ENCODE results near the gene CPHXL2.

Gene CPHXL2

DNA sequence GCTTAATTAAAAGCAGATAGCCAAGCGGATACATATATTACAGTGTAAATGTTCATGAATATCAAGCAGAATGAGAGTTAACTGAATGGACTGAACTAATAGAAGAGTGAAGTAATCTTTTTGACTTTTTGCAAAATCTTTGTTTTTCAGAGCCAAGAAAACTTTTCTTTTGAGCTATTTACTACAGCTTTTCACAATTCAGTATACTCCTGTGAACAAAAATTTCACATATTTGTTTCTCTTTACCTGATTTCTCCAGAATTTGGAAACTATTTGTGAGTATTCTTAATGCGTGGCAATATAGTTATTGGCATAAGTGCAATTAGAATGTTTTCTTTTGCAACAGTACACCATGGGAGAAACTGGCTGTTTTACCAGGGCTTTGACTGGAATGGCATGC, 33.5 kb upstream of the CPHXL2 start:
- H3K4me2 ChIP-seq (ENCODE audit: insufficient read depth, low read length) = no peak overlapping the region
- ATAC-seq (ENCODE audit: insufficient read depth, low read depth) (no peak), DNase-seq (no peak)
- H4K20me1 ChIP-seq (ENCODE audit: insufficient read depth, low read length) = no peaks in the 10 kb centered on the region
- TF ChIP-seq, protein P1, sequence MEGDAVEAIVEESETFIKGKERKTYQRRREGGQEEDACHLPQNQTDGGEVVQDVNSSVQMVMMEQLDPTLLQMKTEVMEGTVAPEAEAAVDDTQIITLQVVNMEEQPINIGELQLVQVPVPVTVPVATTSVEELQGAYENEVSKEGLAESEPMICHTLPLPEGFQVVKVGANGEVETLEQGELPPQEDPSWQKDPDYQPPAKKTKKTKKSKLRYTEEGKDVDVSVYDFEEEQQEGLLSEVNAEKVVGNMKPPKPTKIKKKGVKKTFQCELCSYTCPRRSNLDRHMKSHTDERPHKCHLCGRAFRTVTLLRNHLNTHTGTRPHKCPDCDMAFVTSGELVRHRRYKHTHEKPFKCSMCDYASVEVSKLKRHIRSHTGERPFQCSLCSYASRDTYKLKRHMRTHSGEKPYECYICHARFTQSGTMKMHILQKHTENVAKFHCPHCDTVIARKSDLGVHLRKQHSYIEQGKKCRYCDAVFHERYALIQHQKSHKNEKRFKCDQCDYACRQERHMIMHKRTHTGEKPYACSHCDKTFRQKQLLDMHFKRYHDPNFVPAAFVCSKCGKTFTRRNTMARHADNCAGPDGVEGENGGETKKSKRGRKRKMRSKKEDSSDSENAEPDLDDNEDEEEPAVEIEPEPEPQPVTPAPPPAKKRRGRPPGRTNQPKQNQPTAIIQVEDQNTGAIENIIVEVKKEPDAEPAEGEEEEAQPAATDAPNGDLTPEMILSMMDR (IDR thresholded peaks at IDR 0.05; ENCODE audit: borderline replicate concordance, extremely low read depth, low read length, poor library complexity, severe bottlenecking) = no peak
- no peak for TF ChIP-seq EZH2 (IDR thresholded peaks at IDR 0.05; ENCODE audit: borderline replicate concordance, low read depth, low read length, severe bottlenecking)
- no peak overlapping the region for H3K27ac ChIP-seq (ENCODE audit: low read length)
- H2AFZ ChIP-seq (ENCODE audit: low read depth, low read length) = no peak overlapping the region
- no peaks in the 10 kb centered on the region for H3K36me3 ChIP-seq (ENCODE audit: insufficient read depth, low read length)
- no peaks in the 10 kb centered on the region for H3K27me3 ChIP-seq (ENCODE audit: insufficient read depth, low read length, poor library complexity)
- no peak overlapping the region for H3K9ac ChIP-seq (ENCODE audit: low read depth, low read length)
- H3K9me3 ChIP-seq (ENCODE audit: insufficient read depth, low read length, severe bottlenecking) = peaks cover 21% of the 10 kb centered on the region
- no peak overlapping the region for H3K4me3 ChIP-seq (ENCODE audit: low read depth in 1 of 2, low read length in 2 of 2)
- H3K79me2 ChIP-seq (ENCODE audit: insufficient read depth, low read length) = no peaks in the 10 kb centered on the region
- no peaks in the 10 kb centered on the region for H3K4me1 ChIP-seq (ENCODE audit: insufficient read depth, low read length)

DNA sequence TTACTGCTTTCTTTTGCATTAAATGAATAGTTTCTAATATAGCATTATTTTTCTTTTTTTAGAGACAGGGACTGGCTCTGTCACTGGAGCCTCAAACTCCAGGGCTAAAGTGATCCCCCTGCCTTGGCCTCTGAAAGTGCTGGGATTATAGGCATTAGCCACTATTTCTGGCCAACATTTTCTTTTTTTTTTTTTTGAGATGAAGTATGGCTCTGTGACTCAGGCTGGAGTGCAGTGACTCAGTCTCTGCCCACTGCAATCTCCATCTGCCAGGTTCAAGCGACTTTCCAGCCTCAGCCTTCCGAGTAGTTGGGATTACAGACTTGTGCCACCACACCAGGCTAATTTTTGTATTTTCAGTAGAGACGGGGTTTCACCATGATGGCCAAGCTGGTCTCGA, 26.5 kb upstream of the CPHXL2 start:
- no peak for ATAC-seq (ENCODE audit: insufficient read depth, low read depth)
- H3K4me3 ChIP-seq (ENCODE audit: low read depth in 1 of 2, low read length in 2 of 2) = no peak overlapping the region
- H3K36me3 ChIP-seq (ENCODE audit: insufficient read depth, low read length) = no peaks in the 10 kb centered on the region
- H2AFZ ChIP-seq (ENCODE audit: low read depth, low read length) = no peak overlapping the region
- H4K20me1 ChIP-seq (ENCODE audit: insufficient read depth, low read length) = no peaks in the 10 kb centered on the region
- no peak overlapping the region for H3K9ac ChIP-seq (ENCODE audit: low read depth, low read length)
- no peak for DNase-seq
- H3K4me2 ChIP-seq (ENCODE audit: insufficient read depth, low read length) = no peak overlapping the region
- no peaks in the 10 kb centered on the region for H3K9me3 ChIP-seq (ENCODE audit: insufficient read depth, low read length, severe bottlenecking)
- no peak overlapping the region for H3K27ac ChIP-seq (ENCODE audit: low read length)
- no peaks in the 10 kb centered on the region for H3K79me2 ChIP-seq (ENCODE audit: insufficient read depth, low read length)
- no peaks in the 10 kb centered on the region for H3K27me3 ChIP-seq (ENCODE audit: insufficient read depth, low read length, poor library complexity)
- H3K4me1 ChIP-seq (ENCODE audit: insufficient read depth, low read length) = no peaks in the 10 kb centered on the region
- TF ChIP-seq, protein P1 (IDR thresholded peaks at IDR 0.05; ENCODE audit: borderline replicate concordance, extremely low read depth, low read length, poor library complexity, severe bottlenecking) = no peak
- no peak for TF ChIP-seq EZH2 (IDR thresholded peaks at IDR 0.05; ENCODE audit: borderline replicate concordance, low read depth, low read length, severe bottlenecking)

DNA sequence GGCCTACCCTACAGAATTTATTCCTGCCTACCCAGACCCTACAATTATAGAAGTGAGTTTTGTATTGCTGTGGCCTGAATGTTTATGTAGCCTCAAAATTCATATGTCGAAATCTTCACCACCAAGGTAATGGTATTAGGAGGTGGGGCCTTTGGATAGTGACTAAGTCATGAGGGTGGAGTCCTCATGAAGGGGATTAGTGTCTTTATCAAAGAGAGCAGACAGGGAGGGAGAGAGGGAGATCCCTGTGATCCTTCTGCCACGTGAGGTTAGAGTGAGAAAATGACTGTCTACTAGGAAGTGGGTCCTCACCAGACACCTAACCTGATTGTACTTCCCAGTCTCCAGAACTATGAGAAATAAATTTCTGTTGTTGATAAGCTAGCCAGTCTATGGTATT, 25.4 kb upstream of the CPHXL2 start:
- H3K9ac ChIP-seq (ENCODE audit: low read depth, low read length) = no peak overlapping the region
- no peak for TF ChIP-seq EZH2 (IDR thresholded peaks at IDR 0.05; ENCODE audit: borderline replicate concordance, low read depth, low read length, severe bottlenecking)
- TF ChIP-seq, protein P1 (IDR thresholded peaks at IDR 0.05; ENCODE audit: borderline replicate concordance, extremely low read depth, low read length, poor library complexity, severe bottlenecking) = no peak
- no peaks in the 10 kb centered on the region for H3K27me3 ChIP-seq (ENCODE audit: insufficient read depth, low read length, poor library complexity)
- H3K36me3 ChIP-seq (ENCODE audit: insufficient read depth, low read length) = no peaks in the 10 kb centered on the region
- H2AFZ ChIP-seq (ENCODE audit: low read depth, low read length) = no peak overlapping the region
- DNase-seq = no peak
- no peak overlapping the region for H3K4me3 ChIP-seq (ENCODE audit: low read depth in 1 of 2, low read length in 2 of 2)
- no peak overlapping the region for H3K27ac ChIP-seq (ENCODE audit: low read length)
- no peaks in the 10 kb centered on the region for H4K20me1 ChIP-seq (ENCODE audit: insufficient read depth, low read length)
- no peak for ATAC-seq (ENCODE audit: insufficient read depth, low read depth)
- no peaks in the 10 kb centered on the region for H3K4me1 ChIP-seq (ENCODE audit: insufficient read depth, low read length)
- H3K9me3 ChIP-seq (ENCODE audit: insufficient read depth, low read length, severe bottlenecking) = no peaks in the 10 kb centered on the region
- no peaks in the 10 kb centered on the region for H3K79me2 ChIP-seq (ENCODE audit: insufficient read depth, low read length)
- no peak overlapping the region for H3K4me2 ChIP-seq (ENCODE audit: insufficient read depth, low read length)

DNA sequence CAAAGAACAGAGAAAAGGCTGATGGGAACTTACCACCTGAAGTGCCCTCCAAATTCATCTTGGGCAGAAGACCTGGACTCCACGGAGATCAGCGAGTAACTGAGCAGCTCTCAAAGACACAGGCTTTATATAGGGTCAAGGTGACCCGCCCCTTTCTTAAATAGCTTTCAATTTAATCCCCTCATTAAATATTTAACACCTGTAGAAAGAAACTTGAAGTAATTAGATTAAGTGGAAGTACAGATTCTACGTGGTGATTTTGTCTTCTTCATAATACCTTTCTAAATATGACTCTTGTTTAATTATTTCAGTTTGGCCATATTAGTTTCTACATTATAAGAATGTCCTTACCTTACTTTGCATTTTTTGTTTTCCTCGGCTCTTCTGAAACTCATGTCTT, 24.6 kb upstream of the CPHXL2 start, which contains the start of gene DUXB:
Gene DUXB (minus strand): TSS at position 101 of the 400 bp plus-strand sequence. CDS start 43 bp downstream, at position 58.
- no peaks in the 10 kb centered on the region for H3K9me3 ChIP-seq (ENCODE audit: insufficient read depth, low read length, severe bottlenecking)
- ATAC-seq (ENCODE audit: insufficient read depth, low read depth) (no peak), DNase-seq (no peak)
- H3K27me3 ChIP-seq (ENCODE audit: insufficient read depth, low read length, poor library complexity) = no peaks in the 10 kb centered on the region
- H2AFZ ChIP-seq (ENCODE audit: low read depth, low read length) = no peak within 1 kb of the TSS
- H4K20me1 ChIP-seq (ENCODE audit: insufficient read depth, low read length) = no peaks in the 10 kb centered on the region
- H3K4me2 ChIP-seq (ENCODE audit: insufficient read depth, low read length) = no peak within 1 kb of the TSS
- H3K4me3 ChIP-seq (ENCODE audit: low read depth in 1 of 2, low read length in 2 of 2) = no peak within 1 kb of the TSS
- no peak within 1 kb of the TSS for H3K27ac ChIP-seq (ENCODE audit: low read length)
- TF ChIP-seq EZH2 (IDR thresholded peaks at IDR 0.05; ENCODE audit: borderline replicate concordance, low read depth, low read length, severe bottlenecking) = no peak
- TF ChIP-seq, protein P1 (IDR thresholded peaks at IDR 0.05; ENCODE audit: borderline replicate concordance, extremely low read depth, low read length, poor library complexity, severe bottlenecking) = no peak
- no peak within 1 kb of the TSS for H3K9ac ChIP-seq (ENCODE audit: low read depth, low read length)
- H3K4me1 ChIP-seq (ENCODE audit: insufficient read depth, low read length) = no peaks in the 10 kb centered on the region
- no peaks in the 10 kb centered on the region for H3K36me3 ChIP-seq (ENCODE audit: insufficient read depth, low read length)
- no peaks in the 10 kb centered on the region for H3K79me2 ChIP-seq (ENCODE audit: insufficient read depth, low read length)

Measured in DND-41 (cell line).